Amygdala (tissue), 56 donors: Measurements from ENCODE around the gene PTGR3.

Source experiments
- DNase-seq, 56 donors: peaks; one replicate each; lab custom pipeline; 2025; lab: John Stamatoyannopoulos, UW

PTGR3 gene

GRCh38 chr18:75238786-75239185, 29.8 kb upstream of the PTGR3 start:
- DNase-seq = no peak

DNA sequence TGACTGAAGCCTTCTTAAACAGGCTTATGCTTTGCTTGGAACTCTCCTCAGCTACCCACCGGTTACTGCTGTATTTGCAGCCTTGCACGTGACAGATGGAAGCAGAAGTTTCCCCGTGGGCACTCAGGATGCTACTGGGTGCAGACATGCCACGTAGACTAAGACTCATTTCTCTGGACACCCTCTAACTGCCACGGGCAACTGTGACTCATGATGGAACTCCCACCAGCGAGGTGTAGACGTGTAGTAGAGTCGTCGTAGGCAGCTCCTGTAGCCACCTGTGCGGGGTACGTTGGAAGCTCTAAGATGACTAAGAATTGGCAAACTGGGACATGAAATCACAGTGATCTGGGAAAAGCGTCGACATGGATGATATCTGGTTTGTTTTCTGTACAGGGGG, 29.2 kb upstream of the PTGR3 start:
- DNase-seq = peak in 1 of 56 donors; percentile 34

DNA sequence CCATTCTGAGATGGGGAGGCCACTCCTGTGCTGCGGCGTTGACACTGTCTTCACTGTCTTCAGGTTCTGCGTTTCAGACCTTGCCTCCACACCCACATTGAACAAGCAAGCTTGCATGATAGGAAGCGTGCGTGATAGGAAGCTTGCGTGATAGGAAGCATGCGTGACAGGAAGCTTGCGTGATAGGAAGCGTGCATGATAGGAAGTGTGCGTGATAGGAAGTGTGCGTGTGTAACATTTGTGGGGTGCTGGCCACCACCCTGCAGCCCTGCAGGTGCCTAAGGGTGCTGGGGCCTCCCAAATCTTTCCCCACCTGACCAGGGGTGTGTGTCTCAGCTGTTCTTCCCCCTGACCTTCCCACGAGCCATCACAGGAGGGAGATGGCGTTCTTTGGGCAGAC, 27.0 kb upstream of the PTGR3 start:
- no peak for DNase-seq

DNA sequence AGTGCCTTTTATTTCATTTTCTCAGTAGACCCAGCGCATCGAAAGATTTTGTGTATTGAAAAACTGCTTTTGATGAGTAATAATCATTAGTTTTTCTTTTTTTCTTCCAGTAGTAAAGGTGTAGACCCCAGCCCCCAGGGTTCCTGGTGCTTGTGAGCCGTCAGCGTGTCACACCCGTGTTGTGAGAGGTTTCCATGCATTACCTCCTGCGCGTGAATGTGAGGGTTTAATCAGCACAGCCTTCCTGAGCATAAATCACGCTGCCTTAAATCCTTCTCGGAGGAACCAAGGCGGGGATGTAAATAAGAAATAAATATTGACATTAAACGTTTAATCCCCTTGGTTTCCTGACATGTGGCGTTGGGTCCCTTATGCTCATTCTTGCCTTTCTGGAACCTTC, 26.0 kb upstream of the PTGR3 start:
- no peak for DNase-seq

DNA sequence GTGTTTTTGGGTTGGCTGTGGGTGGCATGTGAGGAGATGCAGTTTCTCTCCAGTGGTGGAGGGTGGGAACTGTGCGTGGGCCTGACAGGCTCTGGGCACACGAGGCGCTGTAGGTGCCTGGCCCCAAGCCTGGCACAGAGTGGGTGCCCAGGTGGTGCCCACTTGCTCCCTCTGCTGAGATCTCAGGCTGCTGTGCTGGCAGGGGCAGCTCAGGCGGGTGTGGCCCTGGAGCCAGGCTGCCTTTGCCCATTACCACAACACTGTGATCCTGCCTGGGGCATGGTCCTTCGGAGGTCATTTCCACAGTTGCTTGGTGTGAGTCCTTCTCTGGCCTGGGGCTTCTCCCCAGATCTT, 22.1 kb upstream of the PTGR3 start:
- no peak for DNase-seq

GRCh38 chr18:75230163-75231052, 21.5 kb upstream of the PTGR3 start:
- no peak for DNase-seq

- DNase-seq = no peak
These were observed 20.5 kb upstream of the PTGR3 start for GRCh38 chr18:75229437-75229836.

- no peak for DNase-seq
These were observed 20.0 kb upstream of the PTGR3 start for GRCh38 chr18:75228967-75229366.

- DNase-seq = no peak
These were observed 18.8 kb upstream of the PTGR3 start for GRCh38 chr18:75227535-75228296.

DNA sequence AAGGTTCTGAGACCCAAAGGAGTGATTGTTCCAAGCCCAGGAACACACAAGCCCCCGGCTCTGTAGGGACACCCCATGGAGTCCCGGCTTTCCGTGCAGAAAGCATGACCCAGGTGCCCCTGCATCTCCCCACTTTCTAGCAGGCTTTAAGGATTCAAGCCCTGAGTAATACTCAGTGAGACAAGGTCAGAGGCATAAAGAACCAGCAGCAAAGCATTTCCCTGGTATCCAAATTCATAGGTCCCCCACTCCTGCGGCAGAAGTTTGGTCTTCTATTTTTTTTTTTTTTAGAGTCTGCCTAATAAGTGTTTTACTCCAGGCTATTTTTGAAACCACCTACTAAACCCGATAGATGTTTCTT, 18.0 kb upstream of the PTGR3 start:
- no peak for DNase-seq

- DNase-seq = no peak
These were observed 17.5 kb upstream of the PTGR3 start for GRCh38 chr18:75226286-75226955.

DNA sequence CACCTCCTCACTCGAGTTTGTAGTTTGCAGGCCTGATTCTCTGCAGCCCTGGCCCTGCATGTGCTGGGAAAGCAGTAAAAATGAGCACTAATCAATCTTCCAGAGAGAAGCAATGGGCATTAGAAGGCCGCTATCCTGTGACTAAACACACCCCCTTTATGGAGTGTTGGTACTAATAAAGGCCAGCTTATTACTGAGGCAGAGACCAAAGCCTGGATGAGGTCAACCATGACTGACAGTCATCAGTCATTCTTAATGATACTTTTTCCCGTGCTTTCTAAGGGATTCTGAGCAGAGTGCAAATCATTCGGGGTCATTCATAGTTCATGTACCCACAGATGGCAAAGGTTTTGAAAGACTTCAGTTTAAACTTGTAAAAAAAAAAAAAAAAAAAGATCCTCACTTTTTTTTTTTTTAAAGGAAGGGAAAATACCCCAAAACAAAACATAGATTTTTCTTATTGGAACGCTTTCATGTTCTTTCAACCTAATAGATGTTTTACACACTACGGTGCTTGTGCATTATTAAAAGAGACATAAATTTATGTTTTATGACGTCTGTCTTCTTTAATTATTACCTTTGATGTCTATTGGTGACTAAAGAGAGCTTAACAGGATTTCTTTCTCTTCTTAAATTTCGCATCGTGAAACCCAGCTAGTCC, 14.9 kb upstream of the PTGR3 start:
- DNase-seq = no peak

- DNase-seq = no peak
These were observed 13.5 kb upstream of the PTGR3 start for GRCh38 chr18:75222407-75222806.

GRCh38 chr18:75221897-75222296, 13.0 kb upstream of the PTGR3 start:
- no peak for DNase-seq

DNA sequence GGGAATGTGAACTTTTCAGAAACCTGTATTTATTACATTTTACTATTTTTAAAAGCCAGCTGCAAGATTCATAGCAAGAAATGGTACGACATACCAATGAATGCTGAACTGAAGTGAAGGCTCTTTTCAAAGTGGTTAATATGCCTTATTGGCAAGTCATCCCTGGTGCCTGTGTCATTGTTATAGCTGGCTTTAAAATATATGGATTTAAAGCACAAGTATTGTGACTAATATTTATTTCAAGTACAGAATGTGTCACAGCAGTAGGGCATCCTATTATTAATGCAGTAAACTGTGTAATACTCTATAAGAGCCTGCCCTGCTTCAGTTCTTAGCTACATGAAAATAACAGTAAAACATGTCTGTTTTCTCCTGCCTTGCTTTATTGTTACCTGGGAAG, 12.5 kb upstream of the PTGR3 start:
- DNase-seq = no peak

GRCh38 chr18:75220551-75221355, 11.8 kb upstream of the PTGR3 start:
- DNase-seq = peak in 4 of 56 donors; percentile 19 to 33 (median 26)

DNA sequence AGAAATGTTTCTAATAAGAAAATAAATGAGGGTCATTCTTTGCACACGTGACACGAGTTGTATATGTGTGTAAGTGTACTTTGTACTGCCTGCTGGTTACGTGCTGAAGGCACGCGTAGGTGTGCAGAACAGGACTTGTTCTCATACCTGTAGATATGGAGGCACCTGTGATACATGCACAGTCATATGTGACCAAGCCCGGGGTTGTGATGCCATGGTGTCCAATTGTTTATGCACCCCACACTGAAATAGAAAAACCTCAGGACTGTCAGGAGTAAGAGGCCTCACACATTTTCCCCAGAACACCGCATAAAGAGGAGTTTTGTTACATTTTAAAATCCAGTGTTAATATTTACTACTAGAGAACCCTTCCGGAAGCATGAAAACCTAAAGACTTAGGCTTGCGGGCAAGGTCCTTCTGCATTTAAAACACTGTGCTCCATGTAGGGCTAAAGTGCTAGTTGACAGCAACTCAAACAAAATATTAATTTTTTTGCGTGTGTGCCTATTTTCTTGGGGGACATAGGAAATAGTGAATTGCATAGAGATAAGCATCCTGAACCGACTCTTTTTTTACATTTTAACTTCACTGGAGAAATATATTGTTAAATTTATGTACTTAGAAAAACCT, 10.9 kb upstream of the PTGR3 start:
- DNase-seq = no peak

- DNase-seq = no peak
These were observed 9.4 kb upstream of the PTGR3 start for GRCh38 chr18:75218065-75218923.
